Keratinocyte (primary cell): ENCODE results near the gene SRD5A3. TPM values are rescaled to one million over a fixed set of nuclear protein-coding genes. Genes with fewer than 3 reads are reported as not detected.

Experiments
- DNase-seq: peaks from one replicate; pipeline ENCODE4 v3.0.0-alpha.2; 2011; ENCODE audit warnings: low read depth, missing footprints, low spot score
- FAIRE-seq: peaks from 2 replicates; lab custom pipeline; 2011; peaks lifted over from hg19 to GRCh38; lab: Jason Lieb, UNC
- H2AFZ ChIP-seq: 2 replicates; pipeline ENCODE4 v1.6.0; 2012; ENCODE audit warnings: low read length, control low read depth, inconsistent platforms; ENCODE audit not compliant: control insufficient read depth
- H3K27ac ChIP-seq: 2 replicates; pipeline ENCODE4 v1.5.1; 2011; ENCODE audit warnings: low read length; ENCODE audit not compliant: control insufficient read depth, insufficient read depth
- H3K27me3 ChIP-seq: 3 replicates; pipeline ENCODE4 v1.6.0; 2011; ENCODE audit warnings: low read length; ENCODE audit not compliant: control insufficient read depth, insufficient read depth; ENCODE audit errors: extremely low read depth
- H3K36me3 ChIP-seq, 2 experiments: 2 replicates in 1 of 2; 3 replicates in 1 of 2; pipeline ENCODE4 v1.5.1; 2011; ENCODE audit warnings: low read length in 2 of 2, mild to moderate bottlenecking in 1 of 2; ENCODE audit not compliant: control insufficient read depth in 2 of 2, insufficient read depth in 2 of 2; ENCODE audit errors: extremely low read depth in 1 of 2
- H3K4me1 ChIP-seq: 3 replicates; pipeline ENCODE4 v1.5.1; 2011; ENCODE audit warnings: low read length; ENCODE audit not compliant: control insufficient read depth, insufficient read depth; ENCODE audit errors: extremely low read depth
- H3K4me2 ChIP-seq: 3 replicates; pipeline ENCODE4 v1.6.0; 2011; ENCODE audit warnings: low read depth, low read length; ENCODE audit not compliant: control insufficient read depth, insufficient read depth; ENCODE audit errors: extremely low read depth
- H3K4me3 ChIP-seq, 3 experiments: fragments of 200-600 bp in 1 of 3; sonication (generic) in 1 of 3; 2 replicates in 2 of 3; 3 replicates in 1 of 3; pipeline ENCODE4 v1.5.1; 2011 to 2016; ENCODE audit warnings: low read length in 3 of 3, mild to moderate bottlenecking in 3 of 3, control low read depth in 2 of 3, inconsistent platforms in 1 of 3, low read depth in 1 of 3, mixed read lengths in 1 of 3, mixed run types in 1 of 3, moderate library complexity in 1 of 3; ENCODE audit not compliant: control insufficient read depth in 2 of 3, insufficient read depth in 2 of 3; ENCODE audit errors: extremely low read depth in 1 of 3
- H3K79me2 ChIP-seq: 2 replicates; pipeline ENCODE4 v1.6.0; 2012; ENCODE audit warnings: low read length; ENCODE audit not compliant: control insufficient read depth, insufficient read depth
- H3K9ac ChIP-seq: 3 replicates; pipeline ENCODE4 v1.6.0; 2011; ENCODE audit warnings: low read length; ENCODE audit not compliant: control insufficient read depth, insufficient read depth; ENCODE audit errors: extremely low read depth
- H3K9me1 ChIP-seq: 3 replicates; pipeline ENCODE4 v1.6.0; 2011; ENCODE audit warnings: low read length; ENCODE audit not compliant: control insufficient read depth, insufficient read depth; ENCODE audit errors: extremely low read depth
- H3K9me3 ChIP-seq: 2 replicates; pipeline ENCODE4 v1.5.1; 2012; ENCODE audit warnings: low read depth, low read length; ENCODE audit not compliant: control insufficient read depth
- H4K20me1 ChIP-seq: 3 replicates; pipeline ENCODE4 v1.6.0; 2011; ENCODE audit warnings: low read length; ENCODE audit not compliant: control insufficient read depth, insufficient read depth; ENCODE audit errors: extremely low read depth
- CTCF ChIP-seq, 3 experiments: IDR thresholded peaks in 1 of 3; conservative IDR thresholded peaks in 1 of 3; optimal IDR thresholded peaks in 1 of 3; 2 replicates in 2 of 3; 3 replicates in 1 of 3; pipeline versions ENCODE3 to v1.5.1; 2011; ENCODE audit warnings: low read length in 3 of 3, mild to moderate bottlenecking in 3 of 3, moderate library complexity in 2 of 3, control low read depth in 1 of 3, inconsistent platforms in 1 of 3; ENCODE audit not compliant: insufficient read depth in 2 of 3; ENCODE audit errors: extremely low read depth in 1 of 3
- EZH2 ChIP-seq: IDR thresholded peaks from one replicate; pipeline ENCODE4 v1.6.1; 2012; ENCODE audit warnings: inconsistent platforms, mild to moderate bottlenecking, low read length, moderate library complexity
- dilution Hi-C: fragments of 300-500 bp; cut with MboI; formaldehyde crosslinking; loops from one replicate; pipeline ENCODE4 v1.7.0; 2020; ENCODE audit warnings: low sequenced_read_pairs; ENCODE audit not compliant: extremely low pct_ligation_motif_present
- polyA plus RNA-seq, 5 experiments: library from polyadenylated mRNA; depleted of rRNA in 3 of 5; stranded (reverse) in 3 of 5; stranded (forward) in 1 of 5; unstranded in 1 of 5; fragments of >200 nt; gene quantifications; 1 replicate in 1 of 5; 2 replicates in 3 of 5; 3 replicates in 1 of 5; pipeline versions ENCODE4 v1.2.1 to v1.2.3, GENCODE V29; 2011 to 2012; ENCODE audit warnings: missing spikeins in 2 of 5, low read depth in 1 of 5, low replicate concordance in 1 of 5

SRD5A3 gene
- polyA plus RNA-seq, 1 donor (not counting 4 experiments of a cell fraction or from before 2014, with no cell fraction given) = 15.6 TPM

GRCh38 chr4:55398461-55398860 is 52.4 kb downstream of the SRD5A3 start:
- H3K27me3 ChIP-seq = no peaks in the 10 kb centered on the region
- H3K79me2 ChIP-seq = peaks cover 65% of the 10 kb centered on the region
- dilution Hi-C loops = no loop called here
- H3K36me3 ChIP-seq = peaks cover 7 to 16% of the 10 kb centered on the region in 2 experiments
- H4K20me1 ChIP-seq = peaks cover 28% of the 10 kb centered on the region
- DNase-seq = peak; percentile 75
- no peak for TF ChIP-seq CTCF (optimal IDR thresholded peaks at IDR 0.05 in 1 of 3, IDR thresholded peaks at IDR 0.05 in 1 of 3, conservative IDR thresholded peaks at IDR 0.05 in 1 of 3; ENCODE audit: extremely low read depth in 1 of 3, insufficient read depth in 2 of 3, low read length in 3 of 3)
- no peak for TF ChIP-seq EZH2
- H3K9me1 ChIP-seq = no peaks in the 10 kb centered on the region
- peak overlapping the region; percentile 99 for H3K4me2 ChIP-seq
- H2AFZ ChIP-seq = no peak overlapping the region
- peak overlapping the region; percentile 83 to 97 (median 88) for H3K4me3 ChIP-seq
- no peaks in the 10 kb centered on the region for H3K9me3 ChIP-seq
- H3K4me1 ChIP-seq = peaks cover 21% of the 10 kb centered on the region
- H3K9ac ChIP-seq = peak overlapping the region; percentile 88
- H3K27ac ChIP-seq = peak overlapping the region; percentile 90
- peak; percentile 88 for FAIRE-seq

GRCh38 chr4:55398966-55399365 is 52.9 kb downstream of the SRD5A3 start:
- dilution Hi-C loops = no loop called here
- H3K4me2 ChIP-seq = peak overlapping the region; percentile 99

More at GRCh38 chr4:55398966-55399365, 52.9 kb downstream of the SRD5A3 start:
- Histone ChIP-seq H3K27ac (peak overlapping the region; percentile 90), H3K9me3 (no peaks in the 10 kb centered on the region), H3K4me3 (peak overlapping the region; percentile 83 to 97 (median 88)), H4K20me1 (peaks cover 28% of the 10 kb centered on the region), H3K9ac (peak overlapping the region; percentile 88), H3K27me3 (no peaks in the 10 kb centered on the region), H2AFZ (no peak overlapping the region), H3K36me3 (peaks cover 10 to 20% of the 10 kb centered on the region in 2 experiments), H3K4me1 (peaks cover 21% of the 10 kb centered on the region), H3K9me1 (no peaks in the 10 kb centered on the region), H3K79me2 (peaks cover 70% of the 10 kb centered on the region)
- DNase-seq (no peak), FAIRE-seq (no peak)
- TF ChIP-seq CTCF (optimal IDR thresholded peaks at IDR 0.05 in 1 of 3, IDR thresholded peaks at IDR 0.05 in 1 of 3, conservative IDR thresholded peaks at IDR 0.05 in 1 of 3; ENCODE audit: extremely low read depth in 1 of 3, insufficient read depth in 2 of 3, low read length in 3 of 3) (no peak), EZH2 (no peak)
